Hepatocyte (in vitro differentiated cells): Measurements from ENCODE around the gene GADD45G. TPM values are rescaled to one million over a fixed set of nuclear protein-coding genes. Genes with fewer than 3 reads are reported as not detected.

Experiments
- DNase-seq: peaks from one replicate; pipeline ENCODE4 v3.0.0-alpha.2; 2016; ENCODE audit warnings: low spot score
- H2AFZ ChIP-seq: fragments of 200-600 bp; sonication (generic); 2 replicates; pipeline ENCODE4 v1.6.0; 2016; ENCODE audit warnings: antibody characterized with exemption, mild to moderate bottlenecking
- H3K27ac ChIP-seq: fragments of 200-600 bp; sonication (generic); 2 replicates; pipeline ENCODE4 v1.5.1; 2016; ENCODE audit warnings: mild to moderate bottlenecking
- H3K27me3 ChIP-seq: fragments of 200-600 bp; sonication (generic); 2 replicates; pipeline ENCODE4 v1.6.1; 2016
- H3K36me3 ChIP-seq: fragments of 200-600 bp; sonication (generic); replicated peaks from 2 replicates; pipeline ENCODE4 v1.5.1; 2016; ENCODE audit warnings: low read depth; ENCODE audit not compliant: insufficient read depth
- H3K4me1 ChIP-seq: fragments of 200-600 bp; sonication (generic); 2 replicates; pipeline ENCODE4 v1.5.1; 2016; ENCODE audit warnings: mild to moderate bottlenecking, moderate library complexity; ENCODE audit not compliant: insufficient read depth
- H3K4me2 ChIP-seq: fragments of 200-600 bp; sonication (generic); 2 replicates; pipeline ENCODE4 v1.6.0; 2016
- H3K4me3 ChIP-seq: fragments of 200-600 bp; sonication (generic); 2 replicates; pipeline ENCODE4 v1.5.1; 2016; ENCODE audit warnings: mild to moderate bottlenecking
- H3K79me2 ChIP-seq: fragments of 200-600 bp; sonication (generic); 2 replicates; pipeline ENCODE4 v1.6.0; 2017; ENCODE audit warnings: mild to moderate bottlenecking
- H3K9me2 ChIP-seq: fragments of 200-600 bp; sonication (generic); replicated peaks from 2 replicates; pipeline ENCODE4 v1.6.0; 2017; ENCODE audit warnings: mild to moderate bottlenecking; ENCODE audit not compliant: insufficient read depth
- H3K9me3 ChIP-seq: fragments of 200-600 bp; sonication (generic); 2 replicates; pipeline ENCODE4 v1.5.1; 2016; ENCODE audit warnings: low read depth, mild to moderate bottlenecking
- H4K20me1 ChIP-seq: fragments of 200-600 bp; sonication (generic); 2 replicates; pipeline ENCODE4 v1.6.0; 2016; ENCODE audit warnings: mild to moderate bottlenecking; ENCODE audit not compliant: insufficient read depth, poor library complexity, severe bottlenecking
- CTCF ChIP-seq: fragments of 200-600 bp; sonication (generic); IDR thresholded peaks from 2 replicates; pipeline ENCODE4 v1.5.1; 2016; ENCODE audit warnings: antibody characterized with exemption, mild to moderate bottlenecking; ENCODE audit not compliant: poor library complexity
- EZH2 ChIP-seq: fragments of 200-600 bp; sonication (generic); IDR thresholded peaks from 2 replicates; pipeline ENCODE4 v1.6.1; 2016; ENCODE audit warnings: antibody characterized with exemption, mild to moderate bottlenecking, borderline replicate concordance
- EZH2phosphoT487 ChIP-seq: fragments of 200-600 bp; sonication (generic); IDR thresholded peaks from one replicate; pipeline ENCODE4 v1.6.1; 2018; ENCODE audit warnings: antibody characterized with exemption, mild to moderate bottlenecking, low read depth, moderate library complexity; ENCODE audit not compliant: unreplicated experiment, severe bottlenecking
- WGBS: methylation state at CpG from one replicate; pipeline ENCODE4 v1.1.6; 2016; ENCODE audit warnings: low lambda C conversion rate; ENCODE audit errors: missing lambda C conversion rate; 5-methylcytosine and 5-hydroxymethylcytosine counted together
- polyA plus RNA-seq: library from polyadenylated mRNA; unstranded; fragments of >200 nt; fragmentation: Nextera tagmentation; extraction: Ambion mirVana; gene quantifications from 2 replicates; pipeline ENCODE4 v1.2.1, GENCODE V29; 2016
- total RNA-seq: library from RNA; depleted of rRNA; stranded (reverse); fragments of >200 nt; gene quantifications from 2 replicates; pipeline ENCODE4 v1.2.3, GENCODE V29; 2014

Gene GADD45G
- total and polyA plus RNA-seq, 2 experiments from 2014 or later: 15.7 to 45.1 TPM

GRCh38 chr9:89608641-89609335 is 4.0 kb downstream of the GADD45G start:
- no peak for DNase-seq
- H3K27me3 ChIP-seq: no peaks in the 10 kb centered on the region
- peaks cover 21% of the 10 kb centered on the region for H3K4me1 ChIP-seq
- no peak overlapping the region for H3K27ac ChIP-seq
- peaks cover 8% of the 10 kb centered on the region for H3K79me2 ChIP-seq
- no peaks in the 10 kb centered on the region for H3K9me2 ChIP-seq
- TF ChIP-seq CTCF (no peak), EZH2phosphoT487 (no peak), EZH2 (no peak)
- H4K20me1 ChIP-seq: no peaks in the 10 kb centered on the region
- H3K4me2 ChIP-seq: no peak overlapping the region
- WGBS: 68% methylated on average over 3 of the region's 3 CpGs
- no peaks in the 10 kb centered on the region for H3K9me3 ChIP-seq
- no peak overlapping the region for H3K4me3 ChIP-seq
- H2AFZ ChIP-seq: no peak overlapping the region
- no peaks in the 10 kb centered on the region for H3K36me3 ChIP-seq

- H4K20me1 ChIP-seq: no peaks in the 10 kb centered on the region
- peaks cover 17% of the 10 kb centered on the region for H3K4me1 ChIP-seq
- no peak overlapping the region for H3K4me3 ChIP-seq
- no peaks in the 10 kb centered on the region for H3K27me3 ChIP-seq
- H3K4me2 ChIP-seq: no peak overlapping the region
- H3K36me3 ChIP-seq: no peaks in the 10 kb centered on the region
- no peaks in the 10 kb centered on the region for H3K9me2 ChIP-seq
- TF ChIP-seq EZH2 (no peak), CTCF (no peak), EZH2phosphoT487 (no peak)
- no peak overlapping the region for H2AFZ ChIP-seq
- H3K9me3 ChIP-seq: no peaks in the 10 kb centered on the region
- peaks cover 8% of the 10 kb centered on the region for H3K79me2 ChIP-seq
- no peak for DNase-seq
- H3K27ac ChIP-seq: no peak overlapping the region
- WGBS: 85% methylated on average over 8 of the region's 8 CpGs
Measured at GRCh38 chr9:89609426-89610006, 4.7 kb downstream of the GADD45G start.

- 82% methylated on average over 7 of the region's 7 CpGs for WGBS
- no peaks in the 10 kb centered on the region for H3K36me3 ChIP-seq
- DNase-seq: no peak
- no peak overlapping the region for H3K27ac ChIP-seq
- no peak overlapping the region for H3K4me3 ChIP-seq
- H3K27me3 ChIP-seq: no peaks in the 10 kb centered on the region
- H3K79me2 ChIP-seq: peaks cover 4% of the 10 kb centered on the region
- no peak overlapping the region for H3K4me2 ChIP-seq
- H3K9me2 ChIP-seq: no peaks in the 10 kb centered on the region
- H3K4me1 ChIP-seq: peaks cover 17% of the 10 kb centered on the region
- no peaks in the 10 kb centered on the region for H3K9me3 ChIP-seq
- no peak for TF ChIP-seq CTCF
- no peak for TF ChIP-seq EZH2
- TF ChIP-seq EZH2phosphoT487: no peak
- no peaks in the 10 kb centered on the region for H4K20me1 ChIP-seq
- H2AFZ ChIP-seq: no peak overlapping the region
Measured at GRCh38 chr9:89610391-89610925, 5.6 kb downstream of the GADD45G start.
